HG03159 (cell line): Measurements from ENCODE around the gene AGBL5.
"Not testable (repeated sequence)": the region's sequence is repeated elsewhere in the genome, so short reads cannot be mapped to it uniquely, and the experiment has no call there.

Source experiments
- ATAC-seq: cut with Tn5 transposase; IDR thresholded peaks from one replicate; pipeline ENCODE4 v1.9.1; 2021; ENCODE audit warnings: mild to moderate bottlenecking, moderate library complexity; ENCODE audit not compliant: unreplicated experiment

The AGBL5 gene

GRCh38 chr2:27074738-27075565 lies 23.5 kb downstream of the AGBL5 start:
- no peak for ATAC-seq

GRCh38 chr2:27075566-27075871 lies 24.1 kb downstream of the AGBL5 start:
- ATAC-seq, result not testable (repeated sequence)

GRCh38 chr2:27076323-27076722 lies 24.9 kb downstream of the AGBL5 start:
- no peak for ATAC-seq

- no peak for ATAC-seq
Observed at GRCh38 chr2:27077231-27077630, 25.8 kb downstream of the AGBL5 start.

- no peak for ATAC-seq
Observed at GRCh38 chr2:27078267-27079194, 27.1 kb downstream of the AGBL5 start, which contains the start of gene EMILIN1. TSS of gene EMILIN1 (plus strand) at chr2:27078615. CDS start at chr2:27079066, 451 bp downstream.

GRCh38 chr2:27079233-27080139 lies 28.0 kb downstream of the AGBL5 start:
- no peak for ATAC-seq

GRCh38 chr2:27080140-27080469 lies 28.6 kb downstream of the AGBL5 start:
- no peak for ATAC-seq

- ATAC-seq, result no peak
Observed at GRCh38 chr2:27080603-27080936, 29.1 kb downstream of the AGBL5 start.

- ATAC-seq, result no peak
Observed at GRCh38 chr2:27081984-27082772, 30.7 kb downstream of the AGBL5 start.

- no peak for ATAC-seq
Observed at GRCh38 chr2:27082773-27083409, 31.4 kb downstream of the AGBL5 start.

GRCh38 chr2:27083410-27084296 lies 32.2 kb downstream of the AGBL5 start:
- no peak for ATAC-seq

GRCh38 chr2:27084297-27085061 lies 33.0 kb downstream of the AGBL5 start:
- no peak for ATAC-seq

- no peak for ATAC-seq
Observed at GRCh38 chr2:27085062-27085672, 33.7 kb downstream of the AGBL5 start.

- peak; percentile 3 for ATAC-seq
Observed at GRCh38 chr2:27085673-27086089, 34.2 kb downstream of the AGBL5 start.

- peak; percentile 71 for ATAC-seq
Observed at GRCh38 chr2:27086090-27086723, 34.7 kb downstream of the AGBL5 start.

- ATAC-seq, result no peak
Observed at GRCh38 chr2:27086724-27087593, 35.5 kb downstream of the AGBL5 start, which contains the start of gene KHK. TSS of gene KHK (plus strand) at chr2:27086772. CDS start at chr2:27087260, 488 bp downstream.
